H54 (cell line): Measurements from ENCODE around the gene LPCAT1.
"Not testable (repeated sequence)": the region's sequence is repeated elsewhere in the genome, so short reads cannot be mapped to it uniquely, and the experiment has no call there.

Experiments used
- DNase-seq: peaks from one replicate; pipeline ENCODE4 v3.0.0; 2011; ENCODE audit warnings: low spot score, mixed read lengths; ENCODE audit not compliant: insufficient read length
- FAIRE-seq: peaks from 3 replicates; lab custom pipeline; 2011; peaks lifted over from hg19 to GRCh38; lab: Jason Lieb, UNC
- POLR2A ChIP-seq: IDR thresholded peaks from 2 replicates; pipeline ENCODE4 v1.6.1; 2011; ENCODE audit warnings: low read depth, mild to moderate bottlenecking, low read length

LPCAT1 gene, protein sequence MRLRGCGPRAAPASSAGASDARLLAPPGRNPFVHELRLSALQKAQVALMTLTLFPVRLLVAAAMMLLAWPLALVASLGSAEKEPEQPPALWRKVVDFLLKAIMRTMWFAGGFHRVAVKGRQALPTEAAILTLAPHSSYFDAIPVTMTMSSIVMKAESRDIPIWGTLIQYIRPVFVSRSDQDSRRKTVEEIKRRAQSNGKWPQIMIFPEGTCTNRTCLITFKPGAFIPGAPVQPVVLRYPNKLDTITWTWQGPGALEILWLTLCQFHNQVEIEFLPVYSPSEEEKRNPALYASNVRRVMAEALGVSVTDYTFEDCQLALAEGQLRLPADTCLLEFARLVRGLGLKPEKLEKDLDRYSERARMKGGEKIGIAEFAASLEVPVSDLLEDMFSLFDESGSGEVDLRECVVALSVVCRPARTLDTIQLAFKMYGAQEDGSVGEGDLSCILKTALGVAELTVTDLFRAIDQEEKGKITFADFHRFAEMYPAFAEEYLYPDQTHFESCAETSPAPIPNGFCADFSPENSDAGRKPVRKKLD

DNA sequence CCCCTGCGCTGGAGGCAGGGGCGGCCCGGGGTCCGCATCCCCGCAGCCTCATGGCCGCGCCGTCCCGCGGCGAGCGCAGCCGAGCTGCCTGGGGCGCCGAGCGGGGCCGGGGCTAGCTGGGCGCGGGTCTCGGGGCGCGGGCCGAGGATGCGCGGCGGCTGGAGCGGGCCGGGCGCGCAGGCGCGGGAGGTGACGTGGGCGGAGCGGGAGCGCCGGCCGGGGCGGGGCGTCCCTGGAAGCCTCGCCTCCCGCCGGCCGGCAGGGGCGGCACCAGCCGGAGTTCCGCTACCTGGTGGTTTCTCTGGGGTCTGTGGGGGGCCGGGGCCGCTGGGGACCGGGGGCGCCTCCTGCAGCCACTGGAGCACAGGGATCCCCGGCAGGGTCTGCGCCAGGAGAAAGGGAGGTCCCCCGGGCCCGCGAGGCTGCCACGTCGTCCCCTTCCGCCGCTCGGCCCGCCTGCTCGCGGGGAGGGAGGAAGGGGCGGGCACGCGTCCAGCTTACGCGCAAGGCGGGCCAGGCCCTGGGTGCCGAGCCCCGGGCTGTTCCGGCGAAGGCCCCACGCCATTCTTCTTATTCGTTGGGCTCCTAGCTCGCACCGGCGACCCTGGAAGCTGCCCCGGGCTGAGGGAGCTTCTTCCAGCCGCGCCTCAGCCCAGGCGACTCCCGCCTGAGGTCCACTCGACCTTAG lies at the start of gene LPCAT1:
Gene LPCAT1 (minus strand): TSS at position 168 of the 688 bp plus-strand sequence. CDS start 116 bp downstream, at position 52.
- peak; percentile 72; the same call in 1 of the 2 replicates for TF ChIP-seq POLR2A
- peak; percentile 84 for DNase-seq
- no peak for FAIRE-seq

DNA sequence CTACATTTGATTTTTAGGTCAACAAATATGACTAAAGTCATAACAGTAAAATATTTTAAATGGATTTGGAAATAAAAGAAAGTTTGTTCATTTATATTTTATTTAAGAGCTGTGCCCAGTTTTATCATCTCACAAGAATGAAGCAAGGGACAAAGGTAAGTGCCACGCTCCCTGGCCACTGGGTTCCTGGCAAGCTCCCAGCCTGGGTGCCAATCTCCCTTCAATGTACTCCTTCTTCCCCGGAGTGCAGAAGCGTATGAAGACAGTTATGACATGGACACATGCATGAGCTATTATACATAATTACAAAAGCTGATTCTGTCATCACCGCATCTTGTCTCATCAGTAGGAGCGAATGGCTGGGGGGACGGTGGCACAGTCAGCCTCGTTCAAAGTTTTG lies 48.1 kb upstream of the LPCAT1 start:
- FAIRE-seq: not testable (repeated sequence)

DNA sequence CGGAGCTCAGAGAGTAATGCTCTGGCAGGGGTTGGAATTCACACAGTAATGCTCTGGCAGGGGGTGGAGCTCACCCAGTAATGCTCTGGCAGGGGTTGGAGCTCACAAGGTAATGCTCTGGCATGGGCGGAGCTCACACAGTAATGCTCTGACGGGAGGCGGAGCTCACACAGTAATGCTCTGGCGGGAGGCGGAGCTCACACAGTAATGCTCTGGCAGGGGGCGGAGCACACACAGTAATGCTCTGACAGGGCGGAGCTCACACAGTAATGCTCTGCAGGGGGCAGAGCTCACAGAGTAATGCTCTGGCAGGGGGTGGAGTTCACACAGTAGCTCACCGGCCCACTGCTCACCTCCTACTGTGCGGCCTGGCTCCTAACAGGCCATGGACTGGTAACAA lies 47.2 kb upstream of the LPCAT1 start:
- FAIRE-seq (no peak), DNase-seq (no peak)
- no peak for TF ChIP-seq POLR2A

More for the DNA sequence above, 48.1 kb upstream of the LPCAT1 start:
- not testable (repeated sequence) for DNase-seq

DNA sequence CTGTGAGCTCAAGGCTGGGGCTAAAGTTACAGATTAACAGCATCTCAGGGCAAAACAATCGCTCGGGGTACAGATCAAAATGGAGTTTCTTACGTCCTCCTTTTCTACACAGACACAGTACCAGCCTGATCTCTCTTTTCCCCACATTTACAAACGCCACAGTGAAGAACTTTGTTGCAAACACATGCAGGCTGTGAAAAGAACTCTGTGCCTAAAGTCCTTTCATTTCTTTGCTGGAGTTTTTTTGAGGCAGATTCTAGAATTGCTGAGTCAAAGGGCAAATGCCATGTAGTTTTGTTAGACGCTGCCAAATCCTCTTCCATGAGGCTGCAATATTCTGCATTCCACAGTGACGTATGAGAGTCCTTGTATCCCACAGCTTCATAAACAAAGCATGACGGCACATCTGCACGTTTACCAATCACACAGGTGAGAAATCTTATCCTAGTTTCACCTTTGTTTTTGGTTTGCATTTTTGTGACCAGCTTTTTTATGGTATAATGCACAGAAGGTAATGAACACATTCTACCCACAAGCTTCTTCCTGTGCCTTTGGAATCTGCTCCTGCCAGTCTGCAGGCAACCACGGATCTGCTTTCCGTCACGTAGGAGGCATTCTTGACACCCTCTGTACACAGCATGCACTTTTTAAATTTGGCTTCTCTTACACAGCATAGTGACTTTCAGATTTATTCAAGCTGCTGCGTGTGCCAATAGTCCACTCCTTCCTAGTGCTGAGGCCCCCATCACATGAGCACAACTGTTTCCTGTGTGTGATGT lies 44.6 kb upstream of the LPCAT1 start:
- DNase-seq (no peak), FAIRE-seq (peak; percentile 88)
- no peak for TF ChIP-seq POLR2A

DNA sequence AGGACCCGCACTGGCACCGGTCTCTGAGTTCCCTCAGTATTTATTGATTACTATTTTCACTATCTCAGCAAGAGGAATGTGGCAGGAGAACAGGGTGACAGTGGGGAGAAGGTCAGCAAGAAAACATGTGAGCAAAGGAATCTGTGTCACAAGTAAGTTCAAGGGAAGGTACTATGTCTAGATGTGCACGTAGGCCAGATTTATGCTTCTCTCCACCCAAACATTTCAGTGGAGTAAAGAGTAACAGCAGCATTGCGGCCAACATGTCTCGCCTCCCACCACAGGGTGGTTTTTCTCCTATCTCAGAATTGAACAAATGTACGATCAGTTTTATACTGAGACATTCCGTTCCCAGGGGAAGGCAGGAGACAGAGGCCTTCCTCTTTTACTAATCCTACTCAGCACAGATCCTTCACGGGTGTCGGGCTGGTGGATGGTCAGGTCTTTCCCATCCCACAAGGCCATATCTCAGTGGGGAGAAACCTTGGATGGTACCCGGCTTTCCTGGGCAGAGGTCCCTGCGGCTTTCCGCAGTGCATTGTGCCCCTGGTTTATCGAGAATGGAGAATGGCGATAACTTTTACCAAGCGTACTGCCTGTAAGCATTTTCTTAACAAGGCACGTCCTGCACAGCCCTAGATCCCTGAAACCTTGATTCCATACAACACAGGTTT lies 43.9 kb upstream of the LPCAT1 start:
- FAIRE-seq: not testable (repeated sequence)

DNA sequence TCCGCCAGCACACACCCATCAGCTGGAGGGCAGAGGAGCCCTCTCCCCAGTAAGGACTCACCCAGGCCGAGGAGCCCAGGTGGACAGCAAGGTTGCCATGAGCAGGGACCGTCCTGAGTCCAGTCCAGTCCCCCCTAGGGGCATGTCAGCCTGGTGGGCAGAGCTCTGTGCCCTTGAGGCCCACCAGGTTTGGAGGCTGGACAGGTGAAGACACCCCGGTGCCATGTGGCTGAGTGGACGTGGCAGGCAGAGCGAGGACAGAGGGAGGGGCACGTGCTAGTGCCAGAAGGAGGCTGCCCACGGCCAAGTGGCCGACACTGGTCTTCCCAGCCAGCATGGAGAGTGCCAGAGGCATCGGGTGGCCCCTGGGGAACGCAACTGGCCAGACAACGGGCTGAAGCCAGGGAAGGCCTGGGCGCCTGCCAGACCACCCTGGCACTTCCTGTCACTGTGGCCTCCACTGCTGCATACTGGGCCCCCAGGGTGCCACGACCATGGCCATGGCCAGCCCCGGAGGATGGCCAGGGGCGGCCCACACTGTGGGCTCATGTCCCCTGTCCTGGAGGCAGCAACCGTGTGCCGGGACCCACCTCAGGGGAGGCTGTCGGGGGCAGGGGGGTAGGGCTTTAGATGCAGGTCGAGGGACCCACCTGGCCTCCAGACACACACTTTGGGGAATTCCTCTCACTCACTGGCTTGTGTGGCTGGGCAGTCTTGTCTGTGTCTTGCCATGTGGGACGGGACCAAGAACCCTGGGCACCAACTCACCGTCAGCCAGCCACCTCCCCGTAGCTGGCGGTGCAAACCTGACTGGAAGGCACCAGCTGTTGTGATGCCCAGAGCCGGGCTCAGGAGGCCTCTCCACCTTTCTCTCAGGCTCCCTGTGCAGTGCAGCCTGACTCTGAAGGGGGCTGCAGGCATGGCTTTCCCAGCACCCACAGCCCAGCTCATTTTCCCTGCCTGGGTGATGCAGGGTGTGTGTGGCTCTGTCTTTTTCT lies 42.3 kb upstream of the LPCAT1 start:
- TF ChIP-seq POLR2A: no peak
- no peak for FAIRE-seq
- no peak for DNase-seq

More for the DNA sequence above, 43.9 kb upstream of the LPCAT1 start:
- not testable (repeated sequence) for DNase-seq

DNA sequence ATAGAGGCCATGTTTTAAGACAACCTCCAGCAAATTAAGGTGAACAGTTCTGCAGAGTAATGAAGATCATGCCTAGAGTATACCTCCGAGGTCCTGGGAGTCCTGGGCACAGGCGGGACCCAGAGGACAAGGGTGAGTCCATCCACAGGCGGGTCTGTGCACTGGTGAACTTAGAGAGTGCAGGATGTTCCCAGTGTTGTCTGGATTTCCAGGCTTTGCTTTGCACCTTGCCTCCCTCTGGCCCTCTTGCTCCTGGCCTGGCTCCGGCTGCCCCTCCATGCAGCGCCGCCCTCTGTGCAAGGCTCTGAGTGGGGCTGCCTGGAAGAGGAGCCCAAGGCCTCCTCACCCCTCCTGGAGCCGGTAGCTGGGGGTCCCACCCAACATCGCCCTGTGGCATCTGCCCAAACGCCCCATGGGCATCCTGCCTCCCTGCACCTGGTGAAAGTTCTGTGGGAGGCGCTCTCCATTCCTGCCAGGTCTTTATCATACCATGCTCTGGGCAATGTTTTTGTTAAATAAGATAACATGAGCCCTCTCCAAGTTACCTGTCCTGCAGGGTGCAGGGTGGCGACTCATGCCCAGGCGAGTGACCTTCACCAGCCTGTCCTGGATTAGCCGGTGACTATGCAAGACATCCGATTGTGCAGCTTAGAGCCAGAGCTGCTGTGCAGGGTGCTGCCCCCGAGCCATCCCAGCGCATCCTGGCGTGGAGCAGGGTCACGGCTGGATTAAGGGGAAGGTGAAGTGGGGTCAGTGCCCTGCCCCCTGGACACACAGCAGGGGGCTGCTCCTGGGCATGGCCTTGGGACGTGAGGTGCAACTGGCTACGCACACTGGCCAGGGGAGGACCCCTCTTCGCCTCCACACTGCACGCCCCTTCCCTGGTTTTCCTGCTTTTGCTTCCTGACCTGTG lies 41.3 kb upstream of the LPCAT1 start:
- TF ChIP-seq POLR2A: no peak
- FAIRE-seq (no peak), DNase-seq (no peak)

DNA sequence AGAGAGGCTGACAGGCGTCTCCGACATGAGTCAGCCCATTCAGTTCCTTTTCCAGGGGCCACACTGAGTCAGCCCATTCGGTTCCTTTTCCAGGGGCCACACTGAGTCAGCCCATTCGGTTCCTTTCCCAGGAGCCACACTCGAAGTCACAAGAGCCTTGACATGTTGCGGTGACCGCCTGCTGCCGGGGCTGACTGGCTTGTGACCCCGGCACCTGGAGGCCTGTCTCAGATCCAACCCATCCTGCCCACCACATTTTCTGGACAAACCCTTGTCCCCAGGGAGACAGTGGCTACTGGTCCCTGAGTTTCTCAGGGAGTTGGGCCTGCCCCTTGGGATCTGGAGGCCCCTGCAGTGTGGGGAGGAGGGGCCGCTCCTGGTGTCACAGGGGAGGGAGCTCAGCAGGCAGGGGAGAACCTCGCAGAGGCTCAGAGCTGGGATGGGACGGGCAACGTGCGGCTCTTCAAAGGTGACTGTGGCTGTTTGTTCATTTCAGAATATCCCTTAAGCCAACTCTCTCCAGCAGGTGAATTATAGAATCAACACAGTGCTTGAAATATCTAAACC lies 40.5 kb upstream of the LPCAT1 start:
- DNase-seq (peak; percentile 80), FAIRE-seq (peak; percentile 65)
- no peak for TF ChIP-seq POLR2A

DNA sequence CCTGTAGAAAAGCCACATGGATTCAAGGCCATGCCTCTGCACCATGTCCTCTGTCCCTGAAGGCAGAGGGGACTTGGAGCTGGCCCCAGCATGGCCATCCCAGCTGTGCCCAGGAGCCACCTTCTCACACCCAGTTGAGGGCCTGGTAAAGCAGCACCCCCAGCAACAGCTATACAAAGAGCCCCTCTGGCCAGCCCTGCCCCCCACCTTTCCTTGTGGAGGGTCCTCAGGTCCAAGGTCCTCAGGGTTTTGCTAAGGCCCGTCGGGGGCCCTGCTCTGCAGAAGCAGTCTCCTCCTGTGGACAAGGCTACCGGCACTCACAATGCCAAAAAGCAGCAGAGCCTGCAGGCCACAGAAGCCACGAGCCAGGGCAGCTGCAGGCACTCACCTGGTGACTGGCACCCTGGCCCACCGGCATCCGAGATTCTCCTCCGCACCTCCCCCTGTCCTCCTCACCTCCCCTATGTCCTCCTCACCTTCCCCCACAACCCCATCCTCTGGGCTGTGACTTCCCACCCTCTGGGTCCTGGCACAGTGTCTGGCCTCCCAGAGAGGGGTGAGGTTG lies 39.9 kb upstream of the LPCAT1 start:
- DNase-seq (no peak), FAIRE-seq (no peak)
- no peak for TF ChIP-seq POLR2A

DNA sequence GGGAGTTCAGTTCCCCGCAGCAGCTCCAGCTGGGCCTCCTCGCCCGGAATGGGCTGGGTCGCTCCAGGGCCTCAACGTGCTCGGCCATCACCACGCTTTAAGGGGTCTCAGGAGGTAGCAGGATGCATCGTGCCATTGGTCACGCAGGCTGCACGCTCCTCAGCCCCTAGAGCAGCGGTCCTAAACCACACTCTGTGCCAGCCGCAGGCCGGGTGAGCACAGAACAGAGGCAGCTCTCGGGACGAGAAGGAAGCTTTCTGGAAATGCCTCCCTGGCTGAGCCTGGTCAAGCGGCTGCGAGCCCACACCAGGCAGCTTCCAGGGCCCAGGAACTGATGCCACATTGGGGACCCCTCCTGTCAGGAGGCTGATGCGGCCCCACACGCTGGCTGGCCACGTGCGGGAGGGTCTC lies 39.3 kb upstream of the LPCAT1 start:
- TF ChIP-seq POLR2A: no peak
- DNase-seq (no peak), FAIRE-seq (no peak)

DNA sequence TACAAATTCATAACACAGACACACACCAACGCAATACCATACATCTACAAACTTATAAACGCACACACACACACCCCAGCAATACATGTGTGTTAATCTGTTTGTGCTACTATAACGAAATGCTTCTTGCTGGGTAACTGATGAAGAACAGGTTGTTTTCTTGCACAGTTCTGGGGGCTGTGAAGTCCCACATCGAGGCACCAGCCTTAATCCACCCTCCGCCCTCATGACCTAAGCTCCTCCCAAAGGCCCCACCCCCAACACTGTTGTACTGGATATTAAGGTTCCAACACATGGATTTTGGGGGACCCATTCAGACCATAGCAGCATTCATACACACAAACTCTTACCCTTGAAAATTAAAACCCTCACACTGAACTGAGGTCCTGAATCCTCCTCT lies 38.8 kb upstream of the LPCAT1 start:
- FAIRE-seq (no peak), DNase-seq (no peak)
- TF ChIP-seq POLR2A: no peak
